ENCODE results near the gene PTPRG.

Gene PTPRG

DNA sequence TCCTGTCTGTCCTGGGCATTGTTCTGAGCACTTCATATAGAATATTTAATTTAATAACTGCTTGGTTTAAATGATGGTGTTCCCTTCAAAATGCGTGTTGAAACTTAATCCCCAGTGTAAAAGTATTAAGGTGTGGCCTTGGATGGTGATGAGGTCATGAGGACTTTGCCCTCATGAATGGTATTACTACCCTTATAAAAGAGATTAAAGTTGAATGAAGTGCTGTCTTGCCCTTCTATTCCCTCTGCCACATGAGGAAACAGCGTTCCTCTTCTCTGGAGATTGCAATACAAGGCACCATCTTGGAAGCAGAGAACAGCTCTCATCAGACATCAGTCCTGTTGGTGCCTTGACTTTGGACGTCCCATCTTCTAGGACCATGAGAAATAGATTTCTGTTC is 374.4 kb downstream of the PTPRG start:
- no peak overlapping the region for H3K4me3 Mint-ChIP-seq
- H3K27ac Mint-ChIP-seq, result no peak overlapping the region
- DNase-seq (no peak), ATAC-seq (no peak)
- no peaks in the 10 kb centered on the region for H3K36me3 Mint-ChIP-seq (ENCODE audit: low read depth)
- H3K9me3 Mint-ChIP-seq, result no peaks in the 10 kb centered on the region
- no peaks in the 10 kb centered on the region for H3K4me1 Mint-ChIP-seq
- peaks cover 4% of the 10 kb centered on the region for H3K27me3 Mint-ChIP-seq

DNA sequence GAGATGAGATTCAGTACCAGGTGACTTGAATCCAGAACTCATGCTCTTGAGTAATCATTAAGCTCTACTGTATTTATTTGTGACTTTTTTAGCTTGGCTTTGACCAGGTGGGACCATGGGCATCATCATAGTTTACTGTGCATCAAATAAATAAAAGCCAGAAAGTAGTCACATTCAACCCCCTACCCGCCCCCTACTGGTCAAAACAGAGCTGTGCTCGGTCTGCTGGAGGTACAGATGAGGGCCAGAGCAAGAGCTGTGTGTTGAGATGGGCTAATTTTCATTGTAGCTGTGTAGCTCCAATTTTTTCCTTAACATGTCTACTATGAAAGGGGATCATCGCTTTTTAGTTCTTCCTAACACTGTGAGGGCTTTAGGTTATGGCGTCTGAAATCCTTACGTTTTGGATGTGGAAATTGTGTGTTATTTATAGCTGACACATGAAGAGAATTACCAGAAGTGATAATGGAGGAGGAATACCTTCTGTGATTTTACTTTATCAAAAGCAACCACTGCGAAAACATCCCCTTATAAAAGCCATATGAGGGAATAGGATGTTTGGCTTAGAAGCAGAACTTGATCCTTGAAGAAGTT is 375.1 kb downstream of the PTPRG start:
- Mint-ChIP-seq H3K4me1 (no peaks in the 10 kb centered on the region), H3K27me3 (peaks cover 4% of the 10 kb centered on the region), H3K27ac (no peak overlapping the region), H3K4me3 (no peak overlapping the region), H3K9me3 (no peaks in the 10 kb centered on the region), H3K36me3 (ENCODE audit: low read depth) (no peaks in the 10 kb centered on the region)
- DNase-seq (peak; percentile 7), ATAC-seq (no peak)

DNA sequence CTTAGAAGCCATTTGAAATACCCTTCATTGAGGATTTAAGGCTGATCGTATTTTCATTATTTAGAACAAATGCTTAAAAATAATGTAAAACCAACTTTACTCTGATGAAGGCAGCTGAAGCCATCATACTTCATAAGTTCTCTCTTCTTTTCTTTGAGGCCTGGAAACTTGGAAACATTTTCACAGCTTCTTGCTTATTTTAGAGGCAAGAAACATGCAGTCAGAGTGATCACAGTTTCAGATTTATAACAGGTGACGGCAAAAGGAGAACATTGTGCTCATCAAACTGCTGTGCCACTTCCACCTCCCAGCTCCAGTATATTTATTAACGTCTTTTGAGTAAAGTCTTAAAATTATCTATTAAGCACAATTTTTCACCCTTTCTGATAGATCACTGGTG is 376.1 kb downstream of the PTPRG start:
- DNase-seq (no peak), ATAC-seq (no peak)
- H3K27me3 Mint-ChIP-seq, result peaks cover 4% of the 10 kb centered on the region
- no peak overlapping the region for H3K4me3 Mint-ChIP-seq
- no peak overlapping the region for H3K27ac Mint-ChIP-seq
- H3K4me1 Mint-ChIP-seq, result no peaks in the 10 kb centered on the region
- H3K36me3 Mint-ChIP-seq (ENCODE audit: low read depth), result no peaks in the 10 kb centered on the region
- no peaks in the 10 kb centered on the region for H3K9me3 Mint-ChIP-seq

DNA sequence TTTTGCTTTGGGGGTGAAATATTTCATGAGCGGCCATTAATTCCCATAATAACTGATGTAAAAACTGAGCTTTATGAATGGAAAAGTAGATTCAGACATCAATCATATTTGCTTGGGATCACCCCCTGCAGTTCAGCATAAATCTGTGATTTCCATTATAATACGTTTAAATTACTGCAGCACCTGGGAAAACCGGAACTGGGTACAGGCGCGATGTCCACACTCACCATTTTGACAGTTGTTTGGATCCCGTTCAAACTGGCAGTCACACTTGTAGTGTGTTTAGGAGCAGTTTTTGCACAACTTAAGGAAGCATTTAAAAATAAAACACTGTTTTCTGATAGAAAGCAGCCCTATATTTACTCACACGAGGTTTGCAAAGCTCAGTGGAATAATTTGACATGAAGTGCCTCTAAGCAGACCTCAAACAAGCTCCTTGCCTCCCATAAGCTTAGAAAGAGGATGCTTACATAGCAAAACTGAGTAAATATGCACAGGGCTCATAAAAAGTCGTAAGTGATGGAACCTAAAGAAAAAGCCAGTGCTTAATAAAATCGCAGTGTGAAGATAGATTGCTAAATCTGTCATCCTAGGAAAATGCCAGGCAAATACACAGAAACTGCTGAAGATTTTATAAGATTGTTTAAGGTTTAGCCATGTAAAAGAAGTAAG is 377.6 kb downstream of the PTPRG start:
- H3K4me3 Mint-ChIP-seq, result no peak overlapping the region
- H3K4me1 Mint-ChIP-seq, result no peaks in the 10 kb centered on the region
- no peaks in the 10 kb centered on the region for H3K9me3 Mint-ChIP-seq

DNA sequence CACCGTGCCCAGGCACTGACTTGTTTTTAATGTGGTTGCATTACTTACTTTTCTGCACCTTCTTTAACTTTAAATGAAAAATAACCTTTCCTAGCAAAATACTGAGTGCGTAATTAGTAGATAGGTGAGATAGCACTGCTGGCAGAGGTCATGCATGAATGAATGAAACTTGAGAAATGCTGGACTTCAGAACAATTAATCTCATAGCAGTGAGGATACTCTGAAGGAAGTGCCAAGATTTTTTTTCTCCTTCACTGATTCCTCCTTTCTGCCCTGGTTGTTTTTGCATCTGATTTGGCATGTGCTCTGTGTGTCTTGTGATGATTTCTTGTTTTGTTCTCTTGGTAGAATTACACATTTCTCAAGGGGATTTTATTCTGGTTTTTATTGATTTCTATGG is 378.9 kb downstream of the PTPRG start:
- no peak for DNase-seq
- Mint-ChIP-seq H3K27me3 (peaks cover 2% of the 10 kb centered on the region), H3K36me3 (ENCODE audit: low read depth) (no peaks in the 10 kb centered on the region), H3K9me3 (no peaks in the 10 kb centered on the region), H3K4me1 (no peaks in the 10 kb centered on the region), H3K27ac (no peak overlapping the region), H3K4me3 (no peak overlapping the region)
- no peak for ATAC-seq

More for the DNA sequence above, 377.6 kb downstream of the PTPRG start:
- Mint-ChIP-seq H3K36me3 (ENCODE audit: low read depth) (no peaks in the 10 kb centered on the region), H3K27ac (no peak overlapping the region), H3K27me3 (peaks cover 4% of the 10 kb centered on the region)
- DNase-seq, result no peak
- ATAC-seq, result no peak

DNA sequence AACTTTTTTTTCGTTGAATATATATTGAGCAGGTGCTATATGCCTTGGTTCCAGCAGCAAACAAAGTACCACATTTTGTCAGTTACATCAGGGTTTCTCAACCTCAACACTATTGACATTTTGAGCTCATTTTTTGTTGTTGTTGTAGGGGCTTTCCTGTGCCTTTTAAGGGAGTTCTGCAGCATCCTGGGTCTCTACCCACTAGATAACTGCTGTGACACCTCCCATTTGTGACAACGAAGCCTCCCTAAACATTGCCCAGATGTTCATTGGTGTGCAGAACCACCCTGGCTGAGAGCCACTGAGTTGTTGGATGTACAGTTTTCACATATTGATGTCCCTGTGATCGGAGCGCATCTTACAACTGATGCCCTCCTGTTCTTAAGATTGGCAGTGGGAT is 382.6 kb downstream of the PTPRG start:
- Mint-ChIP-seq H3K9me3 (no peaks in the 10 kb centered on the region), H3K27ac (no peak overlapping the region), H3K27me3 (peaks cover 2% of the 10 kb centered on the region), H3K4me3 (no peak overlapping the region), H3K4me1 (no peaks in the 10 kb centered on the region), H3K36me3 (ENCODE audit: low read depth) (no peaks in the 10 kb centered on the region)
- ATAC-seq (no peak), DNase-seq (no peak)

DNA sequence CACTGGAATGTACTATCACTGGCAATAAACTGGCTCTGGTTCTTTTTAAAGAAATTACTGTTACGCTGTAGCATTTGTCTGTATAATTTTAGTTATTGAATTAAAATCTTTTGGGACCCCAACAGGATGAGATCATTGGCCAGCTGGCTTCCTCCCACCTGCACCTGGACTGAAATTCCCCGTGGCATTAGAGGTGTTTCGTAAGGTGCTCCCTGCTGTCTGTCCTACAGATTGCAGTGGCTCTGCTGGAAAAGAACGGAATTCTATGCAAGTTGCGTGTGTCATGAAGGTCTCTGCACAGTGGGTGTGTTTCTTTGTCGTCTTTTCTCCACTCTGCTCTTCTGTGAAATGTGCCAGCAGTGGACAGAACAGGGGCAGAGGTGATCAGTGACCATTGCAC is 383.4 kb downstream of the PTPRG start:
- DNase-seq (no peak), ATAC-seq (no peak)
- Mint-ChIP-seq H3K36me3 (ENCODE audit: low read depth) (no peaks in the 10 kb centered on the region), H3K4me1 (no peaks in the 10 kb centered on the region), H3K27me3 (no peaks in the 10 kb centered on the region), H3K9me3 (no peaks in the 10 kb centered on the region), H3K4me3 (no peak overlapping the region), H3K27ac (no peak overlapping the region)

DNA sequence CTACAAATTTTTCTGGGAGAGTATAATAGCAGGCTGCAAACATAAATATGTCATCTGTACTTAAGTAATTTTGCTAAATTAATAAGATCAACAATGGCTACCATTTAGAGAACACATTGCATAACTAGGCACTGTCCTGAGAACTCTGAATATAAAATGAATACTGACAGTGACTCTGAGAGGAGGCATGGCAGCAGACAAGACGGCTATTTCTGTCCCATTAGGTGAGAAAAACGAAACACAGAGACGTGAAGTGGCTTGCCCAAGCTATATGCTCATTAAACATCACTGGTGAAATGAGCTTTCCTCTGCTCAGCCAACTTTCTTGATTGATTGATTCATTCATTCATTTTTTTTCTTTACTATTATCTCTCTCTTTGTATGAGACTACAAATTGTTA is 384.3 kb downstream of the PTPRG start:
- DNase-seq (no peak), ATAC-seq (no peak)
- Mint-ChIP-seq H3K36me3 (ENCODE audit: low read depth) (no peaks in the 10 kb centered on the region), H3K27me3 (peaks cover 2% of the 10 kb centered on the region), H3K4me3 (no peak overlapping the region), H3K9me3 (no peaks in the 10 kb centered on the region), H3K4me1 (no peaks in the 10 kb centered on the region), H3K27ac (no peak overlapping the region)

DNA sequence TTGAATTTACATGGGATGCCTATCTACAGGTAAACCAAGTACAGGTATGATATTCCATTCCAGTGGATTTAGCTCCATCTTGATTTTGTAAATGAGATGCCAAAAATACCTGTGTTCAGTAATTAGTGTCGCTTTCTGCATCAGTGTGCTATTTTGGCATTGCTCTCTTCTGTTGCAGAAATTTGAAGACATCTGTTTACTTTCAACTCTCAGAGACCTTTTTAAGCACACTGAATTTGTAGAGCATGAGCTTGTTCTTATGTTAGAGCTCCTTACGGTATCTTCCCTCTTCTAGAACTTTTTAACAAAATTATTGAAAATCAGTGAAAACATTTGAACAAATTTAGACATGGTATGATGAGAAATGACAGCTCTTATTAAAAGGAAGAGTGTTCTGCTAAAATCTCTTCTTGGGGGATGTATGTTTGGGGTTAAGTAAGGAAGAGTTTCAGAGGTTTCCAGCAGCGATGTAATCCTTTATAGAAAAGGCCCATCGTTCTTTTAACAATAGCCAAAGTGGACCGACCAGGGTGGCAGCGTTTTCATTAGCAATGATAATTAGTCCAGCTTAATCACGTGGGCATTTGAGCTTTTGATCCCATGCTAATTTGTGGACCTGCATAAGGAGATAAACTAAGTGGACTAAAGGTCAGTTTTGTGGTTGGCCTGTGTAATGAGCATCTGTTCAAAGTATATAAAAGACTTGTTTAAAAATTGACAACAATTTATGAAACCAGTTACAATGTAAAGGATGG is 385.4 kb downstream of the PTPRG start:
- Mint-ChIP-seq H3K9me3 (no peaks in the 10 kb centered on the region), H3K4me1 (no peaks in the 10 kb centered on the region), H3K27ac (no peak overlapping the region), H3K4me3 (no peak overlapping the region), H3K36me3 (ENCODE audit: low read depth) (no peaks in the 10 kb centered on the region), H3K27me3 (peaks cover 2% of the 10 kb centered on the region)
- ATAC-seq (no peak), DNase-seq (no peak)

DNA sequence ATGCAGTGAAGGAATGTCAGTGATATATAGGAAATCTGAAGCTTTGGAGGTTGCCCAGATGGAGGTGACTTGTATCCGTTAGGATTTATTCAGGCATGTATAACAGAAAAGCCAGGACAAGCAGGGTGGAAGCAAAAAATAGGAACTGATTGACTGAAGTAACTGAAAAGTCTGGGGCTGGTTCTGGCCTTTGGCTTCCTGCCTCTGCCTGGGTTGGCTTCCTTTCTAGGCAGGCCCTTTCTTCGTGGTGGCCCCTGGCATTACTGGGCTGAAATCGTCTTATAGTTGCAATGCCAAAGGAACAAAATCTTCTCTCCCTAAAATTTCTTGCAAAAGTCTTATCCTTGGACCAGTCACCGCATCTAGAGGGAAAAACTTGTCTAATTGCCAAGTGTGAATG is 386.1 kb downstream of the PTPRG start:
- ATAC-seq, result no peak
- no peak overlapping the region for H3K27ac Mint-ChIP-seq
- no peaks in the 10 kb centered on the region for H3K4me1 Mint-ChIP-seq
- no peak overlapping the region for H3K4me3 Mint-ChIP-seq
- no peaks in the 10 kb centered on the region for H3K9me3 Mint-ChIP-seq
- no peaks in the 10 kb centered on the region for H3K36me3 Mint-ChIP-seq (ENCODE audit: low read depth)
- peaks cover 2% of the 10 kb centered on the region for H3K27me3 Mint-ChIP-seq
- no peak for DNase-seq

DNA sequence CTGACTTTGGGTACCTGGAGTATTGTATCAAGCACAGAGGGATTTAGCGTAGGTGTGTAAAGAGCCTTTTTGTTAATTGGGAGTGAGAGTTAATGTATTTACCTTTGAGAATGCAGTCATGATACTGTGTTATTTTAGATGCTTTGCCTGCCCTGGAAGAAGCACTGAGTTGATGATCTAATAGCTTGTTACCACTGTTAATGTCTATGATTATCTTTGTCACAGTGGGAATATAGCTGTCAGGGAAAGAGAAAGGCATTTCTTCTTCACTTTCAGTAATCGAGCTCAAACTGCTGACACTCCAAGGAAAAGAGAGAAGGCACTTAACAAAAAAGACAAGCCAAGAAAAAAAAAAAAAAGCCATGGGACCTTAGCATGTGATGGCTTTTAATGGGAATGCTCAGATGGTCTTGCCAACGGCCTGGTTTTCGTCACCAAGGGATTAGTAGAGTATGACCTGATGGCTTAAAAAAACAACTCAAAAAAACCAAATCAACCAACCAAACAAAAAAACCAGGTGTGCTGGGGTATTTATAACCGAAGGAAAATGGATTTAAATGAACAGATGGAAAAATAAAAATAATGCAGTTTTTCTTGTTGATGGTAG is 387.4 kb downstream of the PTPRG start:
- Mint-ChIP-seq H3K4me1 (no peaks in the 10 kb centered on the region), H3K27ac (no peak overlapping the region)
- ATAC-seq, result no peak

DNA sequence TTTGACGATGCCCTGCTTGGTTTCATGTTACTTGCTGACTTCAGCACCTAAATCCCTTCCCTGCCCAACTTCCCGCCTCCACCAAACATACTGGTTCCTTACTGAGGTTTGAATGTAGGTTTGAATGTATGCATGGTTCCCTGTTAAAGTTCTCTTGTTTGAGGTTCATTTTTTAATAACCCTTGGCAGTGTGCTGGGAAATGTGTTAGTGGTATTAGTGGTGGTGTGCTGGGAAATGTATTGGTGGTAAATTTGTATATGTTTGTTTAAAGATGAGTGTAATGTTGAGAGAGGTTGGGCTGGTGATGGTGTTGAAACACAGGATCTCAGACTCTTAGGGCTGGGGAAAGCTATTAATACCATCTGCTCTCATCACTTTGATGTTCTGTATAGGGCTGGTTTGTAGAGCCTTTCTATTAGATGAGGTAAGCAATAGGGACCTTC is 392.7 kb downstream of the PTPRG start:
- Mint-ChIP-seq H3K27ac (no peak overlapping the region), H3K9me3 (no peaks in the 10 kb centered on the region), H3K27me3 (peaks cover 4% of the 10 kb centered on the region), H3K4me1 (no peaks in the 10 kb centered on the region), H3K4me3 (no peak overlapping the region), H3K36me3 (ENCODE audit: low read depth) (no peaks in the 10 kb centered on the region)
- ATAC-seq (no peak), DNase-seq (no peak)

More for the DNA sequence above, 387.4 kb downstream of the PTPRG start:
- no peaks in the 10 kb centered on the region for H3K9me3 Mint-ChIP-seq
- no peak for DNase-seq
- peaks cover 2% of the 10 kb centered on the region for H3K27me3 Mint-ChIP-seq
- no peaks in the 10 kb centered on the region for H3K36me3 Mint-ChIP-seq (ENCODE audit: low read depth)
- no peak overlapping the region for H3K4me3 Mint-ChIP-seq

DNA sequence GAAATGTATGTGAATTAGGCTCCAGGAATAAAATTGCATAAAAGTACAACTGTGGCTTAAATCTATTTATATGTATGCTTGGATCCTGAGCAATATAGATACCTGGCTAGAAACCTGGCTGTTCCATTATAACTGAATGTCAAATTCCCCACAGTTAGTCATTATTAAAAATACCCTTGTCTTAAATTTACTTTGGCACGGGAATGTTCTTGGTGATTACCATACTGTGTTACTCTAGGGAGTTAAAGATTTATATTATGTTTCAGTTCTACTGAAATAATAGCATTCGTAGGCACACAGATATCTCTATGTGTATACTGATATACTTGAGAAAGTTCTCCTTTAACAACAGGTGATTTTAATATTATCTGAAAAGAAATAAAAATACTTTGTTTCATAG is 394.1 kb downstream of the PTPRG start:
- H3K9me3 Mint-ChIP-seq, result no peaks in the 10 kb centered on the region
- ATAC-seq, result no peak
- H3K27ac Mint-ChIP-seq, result no peak overlapping the region
- DNase-seq, result no peak
- peaks cover 2% of the 10 kb centered on the region for H3K27me3 Mint-ChIP-seq
- H3K4me3 Mint-ChIP-seq, result no peak overlapping the region
- H3K4me1 Mint-ChIP-seq, result no peaks in the 10 kb centered on the region
- H3K36me3 Mint-ChIP-seq (ENCODE audit: low read depth), result no peaks in the 10 kb centered on the region

DNA sequence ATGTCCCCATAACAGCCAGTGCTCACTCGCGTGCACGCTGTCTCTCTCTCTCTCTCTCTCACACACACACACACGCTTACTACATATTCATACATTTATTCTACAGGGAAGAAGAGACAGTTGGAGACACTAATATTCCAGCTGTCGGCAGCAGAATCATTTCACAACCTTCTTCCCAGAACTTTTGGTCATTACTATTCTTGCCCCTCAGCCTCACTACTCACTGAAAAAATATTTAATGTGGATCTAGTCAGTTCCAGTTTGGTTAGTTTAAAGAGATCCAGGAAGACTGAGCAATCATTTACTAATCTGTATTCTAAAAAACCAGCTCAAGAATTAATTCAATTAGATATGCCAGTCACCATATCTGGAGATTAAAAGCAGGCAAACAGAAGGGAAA is 394.9 kb downstream of the PTPRG start:
- Mint-ChIP-seq H3K27me3 (peaks cover 2% of the 10 kb centered on the region), H3K9me3 (no peaks in the 10 kb centered on the region), H3K36me3 (ENCODE audit: low read depth) (no peaks in the 10 kb centered on the region), H3K4me1 (no peaks in the 10 kb centered on the region), H3K27ac (no peak overlapping the region), H3K4me3 (no peak overlapping the region)
- DNase-seq (no peak), ATAC-seq (no peak)

DNA sequence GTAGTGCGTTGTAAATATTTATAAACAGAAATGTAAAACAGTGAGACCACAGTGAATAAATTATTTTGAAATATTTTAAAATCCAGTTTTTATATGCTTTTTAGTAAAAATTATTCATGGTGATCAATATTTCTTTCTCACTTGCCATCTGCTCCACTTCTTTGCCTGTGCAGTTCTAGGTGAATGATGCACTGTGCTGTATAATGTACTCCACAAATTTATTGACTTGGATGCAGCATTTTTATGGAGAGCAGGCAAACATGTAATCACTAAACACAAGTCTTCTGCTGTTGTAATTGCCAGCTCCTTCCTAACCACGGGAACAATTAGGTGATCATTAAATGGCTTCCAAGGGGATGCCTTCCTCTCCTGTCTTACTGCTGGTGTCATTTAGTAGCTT is 395.9 kb downstream of the PTPRG start:
- Mint-ChIP-seq H3K4me3 (no peak overlapping the region), H3K27ac (no peak overlapping the region), H3K9me3 (no peaks in the 10 kb centered on the region), H3K27me3 (peaks cover 2% of the 10 kb centered on the region), H3K36me3 (ENCODE audit: low read depth) (no peaks in the 10 kb centered on the region), H3K4me1 (no peaks in the 10 kb centered on the region)
- ATAC-seq, result no peak
- no peak for DNase-seq

Data from activated naive CD8-positive, alpha-beta T cell treated with anti-CD3 and anti-CD28 coated beads, Interleukin-2, amount 50 U/mL, for 24 hours (primary cell).